ENCODE results near the gene KLK2. TPM values are rescaled to one million over a fixed set of nuclear protein-coding genes. Genes with fewer than 3 reads are reported as not detected.

KLK2 gene
- total RNA-seq, 6 experiments from 2014 or later, result not detected

- H3K36me3 Mint-ChIP-seq (ENCODE audit: low read depth), result no peaks in the 10 kb centered on the region
- peak; percentile 26 for DNase-seq
- no peak overlapping the region for H3K27ac Mint-ChIP-seq
- no peaks in the 10 kb centered on the region for H3K4me1 Mint-ChIP-seq (ENCODE audit: low read depth)
- H3K9me3 Mint-ChIP-seq, result no peaks in the 10 kb centered on the region; the same call in 1 of the 2 replicates
- peaks cover 14% of the 10 kb centered on the region for H3K27me3 Mint-ChIP-seq (ENCODE audit: insufficient read depth)
- peak overlapping the region; percentile 52; the same call in 1 of the 2 replicates for H3K4me3 Mint-ChIP-seq
- no peak for TF ChIP-seq CTCF (IDR thresholded peaks at IDR 0.05)
These were observed 37.3 kb upstream of the KLK2 start for GRCh38 chr19:50835785-50836542.

GRCh38 chr19:50836543-50837195, 36.6 kb upstream of the KLK2 start:
- TF ChIP-seq CTCF (IDR thresholded peaks at IDR 0.05), result no peak
- Mint-ChIP-seq H3K27ac (no peak overlapping the region), H3K9me3 (no peaks in the 10 kb centered on the region; the same call in 1 of the 2 replicates), H3K36me3 (ENCODE audit: low read depth) (no peaks in the 10 kb centered on the region), H3K4me1 (ENCODE audit: low read depth) (no peaks in the 10 kb centered on the region), H3K4me3 (no peak overlapping the region; the same call in 1 of the 2 replicates), H3K27me3 (ENCODE audit: insufficient read depth) (peaks cover 8% of the 10 kb centered on the region)
- no peak for DNase-seq

- H3K4me1 Mint-ChIP-seq (ENCODE audit: low read depth), result no peaks in the 10 kb centered on the region
- peaks cover 4% of the 10 kb centered on the region for H3K27me3 Mint-ChIP-seq (ENCODE audit: insufficient read depth)
- no peak for DNase-seq
- H3K4me3 Mint-ChIP-seq, result no peak overlapping the region
- no peak for TF ChIP-seq CTCF (IDR thresholded peaks at IDR 0.05)
- H3K9me3 Mint-ChIP-seq, result no peaks in the 10 kb centered on the region; the same call in 1 of the 2 replicates
- H3K36me3 Mint-ChIP-seq (ENCODE audit: low read depth), result no peaks in the 10 kb centered on the region
- H3K27ac Mint-ChIP-seq, result no peak overlapping the region
These were observed 35.9 kb upstream of the KLK2 start for GRCh38 chr19:50837300-50837699.

GRCh38 chr19:50838239-50838638, 35.0 kb upstream of the KLK2 start:
- H3K4me3 Mint-ChIP-seq, result no peak overlapping the region
- H3K27ac Mint-ChIP-seq, result no peak overlapping the region
- H3K9me3 Mint-ChIP-seq, result no peaks in the 10 kb centered on the region; the same call in 1 of the 2 replicates
- TF ChIP-seq CTCF (IDR thresholded peaks at IDR 0.05), result no peak; the same call in 1 of the 2 replicates
- no peaks in the 10 kb centered on the region for H3K36me3 Mint-ChIP-seq (ENCODE audit: low read depth)
- H3K27me3 Mint-ChIP-seq (ENCODE audit: insufficient read depth), result peaks cover 4% of the 10 kb centered on the region
- no peak for DNase-seq
- no peaks in the 10 kb centered on the region for H3K4me1 Mint-ChIP-seq (ENCODE audit: low read depth)

DNA sequence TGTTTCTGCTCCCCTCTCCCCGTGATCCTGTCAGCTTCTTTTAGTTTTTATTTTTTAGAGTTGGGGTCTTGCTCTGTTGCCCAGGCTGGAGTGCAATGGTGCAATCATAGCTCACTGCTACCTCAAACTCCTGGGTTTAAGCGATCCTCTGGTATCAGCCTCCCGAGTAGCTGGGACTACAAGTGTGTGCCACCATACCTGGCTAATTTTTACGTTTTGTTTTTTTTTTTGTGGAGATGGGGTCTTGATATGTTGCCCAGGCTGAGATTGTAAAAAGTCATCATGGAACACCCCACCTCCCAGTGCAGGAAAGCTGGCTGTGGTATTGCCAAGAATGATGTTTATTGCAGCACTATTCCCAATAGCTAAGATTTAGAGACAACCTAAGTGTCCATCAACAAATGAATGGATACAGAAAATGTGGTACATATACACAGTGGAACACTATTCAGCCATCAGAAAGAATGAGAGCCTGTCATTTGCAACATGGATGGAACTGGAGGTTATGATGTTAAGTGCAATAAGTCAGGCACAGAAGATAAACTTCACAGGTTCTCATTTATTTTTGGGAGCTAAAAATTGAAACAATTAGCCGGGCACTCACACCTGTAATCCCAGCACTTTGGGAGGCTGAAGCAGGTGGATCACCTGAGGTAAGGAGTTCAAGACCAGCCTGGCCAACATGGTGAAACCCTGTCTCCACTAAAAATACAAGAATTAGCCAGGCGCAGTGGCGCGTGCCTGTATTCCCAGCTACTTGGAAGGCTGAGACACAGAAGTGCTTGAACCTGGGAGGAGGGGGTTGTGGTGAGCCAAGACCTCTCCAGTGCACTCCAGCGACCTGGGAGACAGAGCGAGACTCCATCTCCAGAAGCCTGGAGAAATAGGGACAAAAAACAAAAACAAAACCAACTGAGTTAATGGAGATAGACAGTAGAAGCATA, 33.3 kb upstream of the KLK2 start:
- no peaks in the 10 kb centered on the region for H3K36me3 Mint-ChIP-seq (ENCODE audit: low read depth)
- H3K27me3 Mint-ChIP-seq (ENCODE audit: insufficient read depth), result no peaks in the 10 kb centered on the region; the same call in none of the 2 replicates
- no peak overlapping the region for H3K4me3 Mint-ChIP-seq
- no peak overlapping the region for H3K27ac Mint-ChIP-seq
- H3K4me1 Mint-ChIP-seq (ENCODE audit: low read depth), result no peaks in the 10 kb centered on the region
- H3K9me3 Mint-ChIP-seq, result no peaks in the 10 kb centered on the region; the same call in 1 of the 2 replicates
- no peak for TF ChIP-seq CTCF (IDR thresholded peaks at IDR 0.05)
- DNase-seq, result no peak
